ENCODE measurements around the gene PKM.

Gene PKM

GRCh38 chr15:72271895-72272212, 40.9 kb upstream of the PKM start:
- peak; percentile 19 to 23 for DNase-seq (ENCODE audit: low read depth in 2 of 2)
- peak overlapping the region; percentile 83 to 86 for H3K4me3 ChIP-seq (replicated peaks in 1 of 2; ENCODE audit: low read depth in 2 of 2, low read length in 2 of 2)
- no peak for TF ChIP-seq CTCF (IDR thresholded peaks at IDR 0.05; ENCODE audit: low read depth, low read length)

- no peak for TF ChIP-seq CTCF (IDR thresholded peaks at IDR 0.05; ENCODE audit: low read depth, low read length)
- no peak for DNase-seq (ENCODE audit: low read depth in 2 of 2)
- H3K4me3 ChIP-seq (replicated peaks in 1 of 2; ENCODE audit: low read depth in 2 of 2, low read length in 2 of 2): no peak overlapping the region
Measured at GRCh38 chr15:72271221-72271620, 40.2 kb upstream of the PKM start.

- H3K4me3 ChIP-seq (replicated peaks in 1 of 2; ENCODE audit: low read depth in 2 of 2, low read length in 2 of 2): no peak overlapping the region
- DNase-seq (ENCODE audit: low read depth in 2 of 2): no peak
- TF ChIP-seq CTCF (IDR thresholded peaks at IDR 0.05; ENCODE audit: low read depth, low read length): no peak
Measured at GRCh38 chr15:72269739-72270138, 38.7 kb upstream of the PKM start.

- H3K4me3 ChIP-seq (replicated peaks in 1 of 2; ENCODE audit: low read depth in 2 of 2, low read length in 2 of 2): no peak overlapping the region
- DNase-seq (ENCODE audit: low read depth in 2 of 2): no peak
- no peak for TF ChIP-seq CTCF (IDR thresholded peaks at IDR 0.05; ENCODE audit: low read depth, low read length)
Measured at GRCh38 chr15:72265031-72265430, 34.0 kb upstream of the PKM start.

- no peak for TF ChIP-seq CTCF (IDR thresholded peaks at IDR 0.05; ENCODE audit: low read depth, low read length)
Measured at GRCh38 chr15:72252663-72253299, 21.8 kb upstream of the PKM start.

GRCh38 chr15:72249142-72249810, 18.3 kb upstream of the PKM start:
- no peak overlapping the region for H3K4me3 ChIP-seq (replicated peaks in 1 of 2; ENCODE audit: low read depth in 2 of 2, low read length in 2 of 2)
- no peak for TF ChIP-seq CTCF (IDR thresholded peaks at IDR 0.05; ENCODE audit: low read depth, low read length)
- no peak for DNase-seq (ENCODE audit: low read depth in 2 of 2)

More at GRCh38 chr15:72252663-72253299, 21.8 kb upstream of the PKM start:
- no peak for DNase-seq (ENCODE audit: low read depth in 2 of 2)
- H3K4me3 ChIP-seq (replicated peaks in 1 of 2; ENCODE audit: low read depth in 2 of 2, low read length in 2 of 2): no peak overlapping the region

All from cardiac fibroblast (primary cell).